ENCODE measurements around the gene SLC16A11. TPM values are rescaled to one million over a fixed set of nuclear protein-coding genes. Genes with fewer than 3 reads are reported as not detected.
A peak's percentile ranks its signal among the peaks of the same experiment; 100 is the strongest.

SLC16A11 gene
- total RNA-seq, 1 donor from 2014 or later, result 0.12 TPM

DNA sequence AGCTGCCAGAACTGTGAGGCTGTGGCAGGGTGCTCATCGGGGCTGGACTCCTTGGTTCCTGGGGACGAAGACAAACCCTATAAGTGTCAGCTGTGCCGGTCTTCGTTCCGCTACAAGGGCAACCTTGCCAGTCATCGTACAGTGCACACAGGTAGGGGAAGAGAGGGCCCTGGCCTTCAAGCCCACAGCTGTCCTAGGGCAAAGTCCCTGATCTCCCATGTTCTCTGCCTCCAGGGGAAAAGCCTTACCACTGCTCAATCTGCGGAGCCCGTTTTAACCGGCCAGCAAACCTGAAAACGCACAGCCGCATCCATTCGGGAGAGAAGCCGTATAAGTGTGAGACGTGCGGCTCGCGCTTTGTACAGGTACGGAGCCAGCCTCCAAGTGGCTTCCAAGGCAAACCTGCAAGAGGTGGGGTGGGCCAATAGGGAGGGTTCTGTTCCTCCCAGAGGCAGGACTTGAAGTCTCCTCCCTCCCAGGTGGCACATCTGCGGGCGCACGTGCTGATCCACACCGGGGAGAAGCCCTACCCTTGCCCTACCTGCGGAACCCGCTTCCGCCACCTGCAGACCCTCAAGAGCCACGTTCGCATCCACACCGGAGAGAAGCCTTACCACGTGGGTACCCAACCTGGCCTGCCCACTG lies 17.3 kb downstream of the SLC16A11 start:
- DNase-seq (ENCODE audit: extremely low read depth, low read depth, low spot score), result no peak

DNA sequence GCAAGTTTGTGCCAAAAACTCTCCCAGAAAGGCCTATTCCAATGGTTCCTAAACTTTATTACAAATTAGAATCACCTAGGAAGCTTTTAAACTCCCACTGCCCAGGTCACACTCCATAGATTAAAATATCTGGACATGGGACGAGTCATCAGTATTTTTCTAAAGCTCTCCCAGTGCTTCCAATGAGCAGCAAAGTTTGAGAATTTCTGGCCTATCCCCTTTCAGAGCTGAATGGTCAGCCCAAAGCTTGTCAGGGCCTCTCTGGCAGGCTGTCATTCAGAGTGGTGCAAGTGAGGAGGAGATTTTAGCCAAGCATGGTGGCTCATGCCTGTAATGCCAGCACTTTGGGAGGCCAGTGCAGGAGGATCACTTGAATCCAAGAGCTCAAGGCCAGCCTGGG lies 18.6 kb downstream of the SLC16A11 start:
- DNase-seq (ENCODE audit: extremely low read depth, low read depth, low spot score), result no peak

GRCh38 chr17:7024402-7024785 lies 19.5 kb downstream of the SLC16A11 start:
- DNase-seq (ENCODE audit: extremely low read depth, low read depth, low spot score), result no peak

- DNase-seq (ENCODE audit: extremely low read depth, low read depth, low spot score), result peak; percentile 84
These were observed 20.1 kb downstream of the SLC16A11 start for GRCh38 chr17:7023576-7024401.

- no peak for DNase-seq (ENCODE audit: extremely low read depth, low read depth, low spot score)
These were observed 20.9 kb downstream of the SLC16A11 start, which contains the start of gene BCL6B for GRCh38 chr17:7022781-7023571. Gene BCL6B (plus strand): TSS chr17:7023050. CDS start chr17:7023672, 622 bp downstream.

- peak; percentile 69 for DNase-seq (ENCODE audit: extremely low read depth, low read depth, low spot score)
These were observed 21.7 kb downstream of the SLC16A11 start for GRCh38 chr17:7021993-7022778.

GRCh38 chr17:7020894-7021664 lies 22.8 kb downstream of the SLC16A11 start:
- DNase-seq (ENCODE audit: extremely low read depth, low read depth, low spot score), result no peak

DNA sequence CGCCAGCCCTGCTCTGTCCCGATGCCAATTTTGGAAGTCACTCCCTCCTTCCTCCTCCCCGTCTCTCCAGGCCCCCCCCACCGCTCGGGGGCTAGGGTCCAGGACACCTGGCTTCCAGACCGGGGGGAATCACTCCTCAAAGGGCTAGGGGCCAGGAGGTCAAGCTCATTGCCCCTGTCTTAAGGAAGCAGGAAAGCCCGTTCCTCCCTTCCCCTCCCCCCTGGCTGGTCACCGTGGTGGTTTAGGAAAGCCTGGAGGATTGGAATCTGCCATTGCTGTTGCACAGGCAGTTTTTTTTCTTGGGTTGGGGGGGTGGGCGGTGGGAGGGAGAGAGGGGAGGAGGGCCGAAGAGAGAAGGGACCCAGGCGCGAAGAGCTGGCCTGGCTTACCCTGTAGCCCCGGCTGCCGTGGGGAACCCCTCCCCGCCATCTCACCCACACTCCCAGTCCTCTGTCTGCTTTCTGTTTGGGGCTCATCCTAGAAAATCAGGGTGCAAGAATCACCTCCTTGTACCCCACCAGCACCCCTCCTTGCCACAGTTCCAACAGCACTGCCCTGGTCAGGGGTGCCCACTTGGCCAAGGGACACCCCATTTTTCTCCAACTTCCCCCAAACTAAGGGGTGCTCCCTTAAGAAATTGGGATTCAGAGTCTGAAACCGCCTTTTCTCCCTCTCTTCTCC lies 23.9 kb downstream of the SLC16A11 start:
- DNase-seq (ENCODE audit: extremely low read depth, low read depth, low spot score), result no peak

- no peak for DNase-seq (ENCODE audit: extremely low read depth, low read depth, low spot score)
These were observed 24.5 kb downstream of the SLC16A11 start for GRCh38 chr17:7019367-7019766.

DNA sequence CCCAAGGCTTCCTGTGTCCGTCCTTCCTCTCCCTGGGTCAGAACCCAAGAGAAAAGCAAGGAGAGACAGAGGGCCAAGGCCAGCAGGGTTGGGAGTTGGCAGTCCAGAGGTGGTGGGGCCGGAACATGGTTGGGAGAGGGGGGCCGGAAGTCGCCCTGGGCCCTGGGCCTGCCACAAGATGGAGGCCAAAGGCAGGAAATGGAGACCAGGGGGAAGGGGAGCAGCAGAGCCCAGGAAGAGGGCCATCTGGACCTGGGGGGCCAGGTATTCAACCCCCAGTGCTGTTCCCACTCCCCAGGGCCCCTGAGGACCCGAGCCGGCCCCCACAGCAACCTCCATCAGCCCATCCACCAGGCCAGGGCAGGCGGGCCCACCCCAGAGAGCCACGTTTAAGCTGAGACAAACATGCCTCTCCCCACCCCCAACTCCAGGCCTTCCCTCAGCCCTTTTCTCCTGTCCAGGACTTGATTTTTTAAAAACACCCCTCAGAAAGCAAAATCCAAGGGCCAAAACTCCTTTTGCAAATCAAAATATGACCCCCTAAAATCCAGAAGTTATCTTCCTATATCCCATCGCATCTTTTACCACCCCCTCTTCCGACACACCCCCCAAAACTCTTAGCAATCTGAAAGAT lies 25.4 kb downstream of the SLC16A11 start:
- DNase-seq (ENCODE audit: extremely low read depth, low read depth, low spot score), result no peak

- no peak for DNase-seq (ENCODE audit: extremely low read depth, low read depth, low spot score)
These were observed 26.1 kb downstream of the SLC16A11 start for GRCh38 chr17:7017827-7018200.

DNA sequence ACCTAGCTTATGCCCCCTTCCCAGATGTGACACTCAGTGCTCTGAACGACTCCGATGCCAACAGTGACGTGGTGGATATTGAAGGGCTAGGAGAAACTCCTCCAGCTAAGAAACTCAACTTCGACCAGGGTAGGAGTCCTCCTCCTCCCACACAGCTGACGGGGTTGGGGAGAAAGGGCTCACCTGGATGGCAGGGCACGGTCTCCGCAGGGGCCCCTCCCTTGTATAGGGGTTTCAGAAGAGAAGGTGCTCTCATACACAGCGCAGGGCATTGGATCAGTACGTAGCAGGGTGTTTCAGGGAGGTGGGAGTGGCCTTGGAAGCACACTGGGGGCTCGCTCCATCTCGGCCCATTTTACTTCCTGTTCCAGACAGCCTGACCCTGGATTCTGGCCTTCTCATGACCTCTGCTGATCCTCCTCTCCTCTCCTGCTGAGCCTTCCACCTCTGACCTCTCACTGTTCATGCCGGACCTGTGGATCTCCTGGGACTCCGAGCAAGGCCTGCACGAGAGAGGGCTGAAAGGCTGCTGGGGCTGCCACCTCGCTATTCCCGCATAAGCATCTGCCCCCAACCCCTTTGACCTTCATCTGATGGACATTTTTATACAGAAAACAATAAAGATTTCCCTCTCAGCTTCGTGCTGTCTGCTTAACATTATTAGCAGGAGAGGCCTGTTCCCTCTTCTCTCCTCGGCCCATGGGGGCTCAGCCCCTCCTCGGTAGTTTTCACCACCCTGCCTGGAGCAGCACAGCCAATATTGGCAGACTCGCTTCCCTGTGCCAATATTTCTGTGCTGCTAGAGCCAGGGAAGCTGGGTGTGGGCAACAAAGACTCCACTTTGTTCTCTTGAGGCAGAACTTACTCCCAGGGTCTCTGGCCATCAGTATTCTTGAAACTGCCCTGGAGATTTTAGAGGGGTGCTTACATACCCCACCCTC lies 26.7 kb downstream of the SLC16A11 start:
- DNase-seq (ENCODE audit: extremely low read depth, low read depth, low spot score), result no peak

- no peak for DNase-seq (ENCODE audit: extremely low read depth, low read depth, low spot score)
These were observed 27.5 kb downstream of the SLC16A11 start for GRCh38 chr17:7016418-7016817.

DNA sequence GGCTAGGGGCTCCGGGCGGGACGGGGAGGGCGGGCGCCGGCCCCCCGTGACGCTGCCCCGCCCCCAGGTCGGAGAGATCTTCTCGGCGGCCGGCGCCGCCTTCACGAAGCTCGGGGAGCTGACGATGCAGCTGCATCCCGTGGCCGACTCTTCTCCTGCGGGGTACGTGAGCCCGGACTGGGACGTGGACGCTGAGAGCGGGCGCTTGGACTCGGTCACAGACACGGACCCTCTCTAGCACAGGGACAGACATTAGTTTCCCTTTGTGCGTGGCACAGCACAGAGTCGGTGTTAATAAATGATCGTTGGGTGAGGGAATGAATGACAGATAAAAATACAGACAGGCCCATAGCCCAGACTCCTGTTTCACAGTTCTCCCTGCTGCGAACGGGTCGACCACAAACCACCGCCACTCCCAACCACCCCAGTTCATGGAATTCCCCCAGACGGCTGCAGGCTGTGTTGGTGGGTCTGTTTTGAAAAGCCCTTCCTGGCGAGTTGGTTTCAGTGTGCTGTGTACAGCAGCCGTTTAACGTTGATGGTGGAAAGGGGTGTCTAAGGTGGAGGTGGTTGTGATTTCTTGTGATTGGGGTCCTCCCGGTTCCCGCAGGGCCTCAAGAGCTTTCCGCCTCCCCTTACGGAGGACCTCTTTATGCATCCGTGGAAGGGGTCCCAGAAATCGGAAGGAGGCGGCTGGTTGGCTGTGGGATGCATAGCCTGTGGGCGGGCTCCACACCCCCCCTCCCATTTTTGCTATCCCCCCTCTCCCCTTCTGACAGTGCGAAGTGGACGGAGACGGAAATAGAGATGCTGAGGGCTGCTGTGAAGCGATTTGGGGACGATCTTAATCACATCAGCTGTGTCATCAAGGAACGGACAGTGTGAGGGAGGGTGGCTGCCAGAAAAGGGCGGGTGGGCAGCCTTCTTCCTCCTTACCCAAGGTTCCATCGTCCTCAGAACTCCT lies 28.6 kb downstream of the SLC16A11 start:
- DNase-seq (ENCODE audit: extremely low read depth, low read depth, low spot score), result no peak

DNA sequence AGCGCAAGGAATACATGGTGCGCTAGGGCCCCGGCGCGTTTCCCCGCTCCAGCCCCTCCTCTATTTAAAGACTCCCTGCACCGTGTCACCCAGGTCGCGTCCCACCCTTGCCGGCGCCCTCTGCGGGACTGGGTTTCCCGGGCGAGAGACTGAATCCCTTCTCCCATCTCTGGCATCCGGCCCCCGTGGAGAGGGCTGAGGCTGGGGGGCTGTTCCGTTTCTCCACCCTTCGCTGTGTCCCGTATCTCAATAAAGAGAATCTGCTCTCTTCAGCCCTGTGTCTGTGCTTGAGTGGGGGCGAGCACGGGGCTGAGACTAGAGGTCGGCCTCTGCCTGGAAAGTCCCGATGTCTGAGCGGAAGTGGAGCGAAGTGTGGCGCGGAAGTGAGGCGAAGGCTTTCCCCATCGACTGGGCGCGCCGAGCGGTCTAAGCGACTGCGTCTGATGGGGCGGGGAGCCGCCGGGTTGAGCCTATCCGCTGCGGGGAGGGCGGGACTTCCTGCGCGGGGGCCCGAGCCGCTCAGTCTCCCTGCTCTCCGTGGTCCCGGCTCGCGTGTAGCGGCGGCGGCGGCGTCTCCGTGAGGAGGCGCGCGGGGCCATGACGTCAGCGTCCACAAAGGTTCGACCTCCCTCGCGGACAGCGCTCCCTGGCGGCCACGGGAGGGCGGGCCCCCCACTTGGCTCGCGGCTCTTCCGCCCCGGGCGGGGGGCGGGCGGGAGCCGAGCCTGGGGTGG lies 29.5 kb downstream of the SLC16A11 start:
- no peak for DNase-seq (ENCODE audit: extremely low read depth, low read depth, low spot score)

- DNase-seq (ENCODE audit: extremely low read depth, low read depth, low spot score), result no peak
These were observed 32.0 kb downstream of the SLC16A11 start for GRCh38 chr17:7011942-7012254.
